C4-2B (cell line): ENCODE measurements around the gene CARMIL1.
"Not testable (repeated sequence)": the region's sequence is repeated elsewhere in the genome, so short reads cannot be mapped to it uniquely, and the experiment has no call there.

ENCODE experiments used
- H3K27ac ChIP-seq: fragments of 450-650 bp; 2 replicates; pipeline ENCODE4 v1.5.1; 2017
- CTCF ChIP-seq: fragments of 450-650 bp; conservative IDR thresholded peaks from 2 replicates; pipeline ENCODE4 v1.5.1; 2017; ENCODE audit warnings: mild to moderate bottlenecking
- ZFX ChIP-seq: fragments of 450-650 bp; IDR thresholded peaks from 2 replicates; pipeline ENCODE4 v1.6.1; 2017

The CARMIL1 gene

GRCh38 chr6:25583906-25584305 is 304.7 kb downstream of the CARMIL1 start:
- no peak overlapping the region for H3K27ac ChIP-seq
- TF ChIP-seq CTCF (no peak), ZFX (no peak)

- no peak overlapping the region for H3K27ac ChIP-seq
- TF ChIP-seq ZFX (no peak), CTCF (no peak)
Measured at GRCh38 chr6:25585225-25585624, 306.1 kb downstream of the CARMIL1 start.

GRCh38 chr6:25586119-25586518 is 306.9 kb downstream of the CARMIL1 start:
- not testable (repeated sequence) for H3K27ac ChIP-seq

- no peak overlapping the region for H3K27ac ChIP-seq
- TF ChIP-seq ZFX (no peak), CTCF (no peak)
Measured at GRCh38 chr6:25586927-25587326, 307.8 kb downstream of the CARMIL1 start.

- no peak for TF ChIP-seq ZFX
- no peak for TF ChIP-seq CTCF
- no peak overlapping the region for H3K27ac ChIP-seq
Measured at GRCh38 chr6:25590986-25591385, 311.8 kb downstream of the CARMIL1 start.

- TF ChIP-seq CTCF (no peak), ZFX (no peak)
- no peak overlapping the region for H3K27ac ChIP-seq
Measured at GRCh38 chr6:25596928-25597818, 318.0 kb downstream of the CARMIL1 start.

- TF ChIP-seq CTCF (no peak), ZFX (no peak)
- H3K27ac ChIP-seq, result no peak overlapping the region
Measured at GRCh38 chr6:25599516-25600085, 320.4 kb downstream of the CARMIL1 start.
